Neural crest cell (in vitro differentiated cells): Measurements from ENCODE around the gene WFIKKN2. TPM values are rescaled to one million over a fixed set of nuclear protein-coding genes. Genes with fewer than 3 reads are reported as not detected.

ENCODE experiments used
- DNase-seq: peaks from one replicate; pipeline ENCODE4 v3.0.0; 2021; ENCODE audit warnings: low read depth, mixed read lengths, low spot score
- H3K27ac Mint-ChIP-seq: one replicate; pipeline ENCODE4 v1.8.0; 2021; ENCODE audit warnings: mild to moderate bottlenecking, mixed read lengths; ENCODE audit not compliant: unreplicated experiment
- H3K27me3 Mint-ChIP-seq: 2 replicates; pipeline ENCODE4 v1.8.0; 2021; ENCODE audit warnings: low read depth, mild to moderate bottlenecking, mixed read lengths
- H3K36me3 Mint-ChIP-seq: 2 replicates; pipeline ENCODE4 v1.8.0; 2021; ENCODE audit warnings: low read depth, mild to moderate bottlenecking, mixed read lengths
- H3K4me1 Mint-ChIP-seq: 2 replicates; pipeline ENCODE4 v1.8.0; 2021; ENCODE audit warnings: mixed read lengths
- H3K4me3 Mint-ChIP-seq: one replicate; pipeline ENCODE4 v1.8.0; 2021; ENCODE audit warnings: mild to moderate bottlenecking, mixed read lengths
- H3K9me3 Mint-ChIP-seq: 2 replicates; pipeline ENCODE4 v1.8.0; 2021; ENCODE audit warnings: mixed read lengths
- CTCF ChIP-seq: fragments of 200-600 bp; sonication (generic); conservative IDR thresholded peaks from 2 replicates; pipeline ENCODE4 v1.5.0; 2021; ENCODE audit warnings: antibody characterized with exemption, mild to moderate bottlenecking
- total RNA-seq: library from RNA; stranded (reverse); gene quantifications from 2 replicates; pipeline ENCODE4 v1.2.1, GENCODE V29; 2021

The WFIKKN2 gene
- total RNA-seq, 1 donor from 2014 or later: 0.09 TPM

GRCh38 chr17:50815400-50815799 lies 20.0 kb upstream of the WFIKKN2 start:
- Mint-ChIP-seq H3K27ac (no peak overlapping the region), H3K36me3 (no peaks in the 10 kb centered on the region), H3K4me1 (no peaks in the 10 kb centered on the region), H3K27me3 (no peaks in the 10 kb centered on the region), H3K4me3 (no peak overlapping the region), H3K9me3 (peaks cover 6% of the 10 kb centered on the region)
- TF ChIP-seq CTCF: no peak
- DNase-seq: no peak

GRCh38 chr17:50816271-50816670 lies 19.1 kb upstream of the WFIKKN2 start:
- Mint-ChIP-seq H3K36me3 (no peaks in the 10 kb centered on the region), H3K27ac (no peak overlapping the region), H3K9me3 (peaks cover 6% of the 10 kb centered on the region), H3K4me1 (no peaks in the 10 kb centered on the region), H3K4me3 (no peak overlapping the region), H3K27me3 (peaks cover 2% of the 10 kb centered on the region)
- DNase-seq: no peak
- TF ChIP-seq CTCF: no peak

GRCh38 chr17:50816771-50817751 lies 18.3 kb upstream of the WFIKKN2 start:
- DNase-seq: peak; percentile 53
- Mint-ChIP-seq H3K36me3 (no peaks in the 10 kb centered on the region), H3K4me3 (no peak overlapping the region), H3K4me1 (no peaks in the 10 kb centered on the region), H3K27me3 (peaks cover 4% of the 10 kb centered on the region), H3K9me3 (peaks cover 9% of the 10 kb centered on the region), H3K27ac (no peak overlapping the region)
- TF ChIP-seq CTCF: peak; percentile 68

- no peak for DNase-seq
- Mint-ChIP-seq H3K4me3 (no peak overlapping the region), H3K36me3 (no peaks in the 10 kb centered on the region), H3K9me3 (peaks cover 9% of the 10 kb centered on the region), H3K27me3 (peaks cover 4% of the 10 kb centered on the region), H3K4me1 (no peaks in the 10 kb centered on the region), H3K27ac (no peak overlapping the region)
- no peak for TF ChIP-seq CTCF
Observed at GRCh38 chr17:50817838-50818237, 17.5 kb upstream of the WFIKKN2 start.

GRCh38 chr17:50818261-50818660 lies 17.1 kb upstream of the WFIKKN2 start:
- Mint-ChIP-seq H3K4me3 (no peak overlapping the region), H3K9me3 (peaks cover 9% of the 10 kb centered on the region), H3K27me3 (peaks cover 4% of the 10 kb centered on the region), H3K4me1 (no peaks in the 10 kb centered on the region), H3K36me3 (no peaks in the 10 kb centered on the region), H3K27ac (no peak overlapping the region)
- DNase-seq: no peak
- TF ChIP-seq CTCF: no peak
